HUDEP-2 (cell line): Measurements from ENCODE around the gene KRTAP12-1.
A peak's percentile ranks its signal among the peaks of the same experiment; 100 is the strongest.

Experiments used
- DNase-seq, 76 experiments: peaks; one replicate each; lab custom pipeline; 2025; ENCODE audit not compliant: unreplicated experiment in 76 of 76; lab: John Stamatoyannopoulos, UW

The KRTAP12-1 gene

GRCh38 chr21:44681861-44682579 lies at the start of gene KRTAP12-1:
Gene KRTAP12-1, minus strand, starts transcription at chr21:44682163. Its CDS starts 40 bp downstream, at chr21:44682123.
- DNase-seq: peak in 7 of 76 experiments; percentile 5 to 31 (median 6)

- DNase-seq: no peak
These were observed 49.1 kb upstream of the KRTAP12-1 start for GRCh38 chr21:44730951-44731579.

- no peak for DNase-seq
These were observed 48.0 kb upstream of the KRTAP12-1 start for GRCh38 chr21:44730028-44730395.

- no peak for DNase-seq
These were observed 47.5 kb upstream of the KRTAP12-1 start for GRCh38 chr21:44729336-44730027.

GRCh38 chr21:44728716-44729115 lies 46.8 kb upstream of the KRTAP12-1 start:
- DNase-seq: no peak

- DNase-seq: no peak
These were observed 45.8 kb upstream of the KRTAP12-1 start for GRCh38 chr21:44727757-44728156.

GRCh38 chr21:44727321-44727720 lies 45.4 kb upstream of the KRTAP12-1 start:
- no peak for DNase-seq

GRCh38 chr21:44726826-44727225 lies 44.9 kb upstream of the KRTAP12-1 start:
- DNase-seq: no peak

GRCh38 chr21:44724926-44725325 lies 43.0 kb upstream of the KRTAP12-1 start:
- no peak for DNase-seq

- DNase-seq: no peak
These were observed 42.2 kb upstream of the KRTAP12-1 start for GRCh38 chr21:44724196-44724595.

- no peak for DNase-seq
These were observed 41.5 kb upstream of the KRTAP12-1 start for GRCh38 chr21:44723177-44724131.

- DNase-seq: no peak
These were observed 40.8 kb upstream of the KRTAP12-1 start for GRCh38 chr21:44722731-44723130.

GRCh38 chr21:44720170-44720569 lies 38.2 kb upstream of the KRTAP12-1 start:
- DNase-seq: no peak

- no peak for DNase-seq
These were observed 36.6 kb upstream of the KRTAP12-1 start for GRCh38 chr21:44718571-44718970.

GRCh38 chr21:44718093-44718492 lies 36.1 kb upstream of the KRTAP12-1 start:
- no peak for DNase-seq

- no peak for DNase-seq
These were observed 35.0 kb upstream of the KRTAP12-1 start for GRCh38 chr21:44716984-44717383.

- no peak for DNase-seq
These were observed 32.9 kb upstream of the KRTAP12-1 start for GRCh38 chr21:44714905-44715304.

- DNase-seq: no peak
These were observed 31.9 kb upstream of the KRTAP12-1 start for GRCh38 chr21:44713846-44714245.

GRCh38 chr21:44713130-44713529 lies 31.2 kb upstream of the KRTAP12-1 start:
- no peak for DNase-seq

GRCh38 chr21:44712203-44713028 lies 30.5 kb upstream of the KRTAP12-1 start:
- no peak for DNase-seq
